Vagina (tissue), 2 donors: ENCODE measurements around the gene LMCD1.

Source experiments
- CTCF ChIP-seq, 3 experiments: fragments of 450-650 bp in 2 of 3; fragments of 200-600 bp in 1 of 3; sonication (generic) in 1 of 3; IDR thresholded peaks; one replicate each; pipeline ENCODE4 v1.5.1; 2017 to 2019; ENCODE audit warnings: antibody characterized with exemption in 3 of 3, mild to moderate bottlenecking in 2 of 3, moderate library complexity in 2 of 3
- POLR2A ChIP-seq, 2 donors: fragments of 450-650 bp; IDR thresholded peaks; one replicate each; pipeline ENCODE4 v1.6.1; 2017; ENCODE audit warnings: antibody characterized with exemption in 2 of 2, mild to moderate bottlenecking in 2 of 2, moderate library complexity in 2 of 2
- POLR2AphosphoS5 ChIP-seq, 2 donors: sonication (generic); formaldehyde crosslinking; IDR thresholded peaks; one replicate each; pipeline ENCODE4 v1.9.0; 2017; ENCODE audit warnings: antibody characterized with exemption in 2 of 2, mild to moderate bottlenecking in 2 of 2, low read depth in 1 of 2; ENCODE audit not compliant: insufficient read depth in 1 of 2

- TF ChIP-seq CTCF (IDR thresholded peaks at IDR 0.05) (no peak), POLR2AphosphoS5 (IDR thresholded peaks at IDR 0.05; ENCODE audit: insufficient read depth in 1 of 2, low read depth in 1 of 2) (no peak), POLR2A (IDR thresholded peaks at IDR 0.05) (no peak)
Measured at GRCh38 chr3:8596321-8597218, 94.9 kb downstream of the LMCD1 start.
